AG09319 (cell line): ENCODE data around the gene ACOX3.
A peak's percentile ranks its signal among the peaks of the same experiment; 100 is the strongest.

Experiments used
- DNase-seq: peaks from one replicate; pipeline ENCODE4 v3.0.0-alpha.2; 2010; ENCODE audit warnings: low read depth; ENCODE audit errors: extremely low read depth
- TF ChIP-seq, protein P1 (sequence below): IDR thresholded peaks from 2 replicates; pipeline ENCODE4 v1.5.1; 2011; ENCODE audit warnings: low read depth, mild to moderate bottlenecking, inconsistent platforms, low read length, moderate library complexity

The ACOX3 gene

GRCh38 chr4:8403173-8403753, 37.3 kb downstream of the ACOX3 start:
- TF ChIP-seq, protein P1, sequence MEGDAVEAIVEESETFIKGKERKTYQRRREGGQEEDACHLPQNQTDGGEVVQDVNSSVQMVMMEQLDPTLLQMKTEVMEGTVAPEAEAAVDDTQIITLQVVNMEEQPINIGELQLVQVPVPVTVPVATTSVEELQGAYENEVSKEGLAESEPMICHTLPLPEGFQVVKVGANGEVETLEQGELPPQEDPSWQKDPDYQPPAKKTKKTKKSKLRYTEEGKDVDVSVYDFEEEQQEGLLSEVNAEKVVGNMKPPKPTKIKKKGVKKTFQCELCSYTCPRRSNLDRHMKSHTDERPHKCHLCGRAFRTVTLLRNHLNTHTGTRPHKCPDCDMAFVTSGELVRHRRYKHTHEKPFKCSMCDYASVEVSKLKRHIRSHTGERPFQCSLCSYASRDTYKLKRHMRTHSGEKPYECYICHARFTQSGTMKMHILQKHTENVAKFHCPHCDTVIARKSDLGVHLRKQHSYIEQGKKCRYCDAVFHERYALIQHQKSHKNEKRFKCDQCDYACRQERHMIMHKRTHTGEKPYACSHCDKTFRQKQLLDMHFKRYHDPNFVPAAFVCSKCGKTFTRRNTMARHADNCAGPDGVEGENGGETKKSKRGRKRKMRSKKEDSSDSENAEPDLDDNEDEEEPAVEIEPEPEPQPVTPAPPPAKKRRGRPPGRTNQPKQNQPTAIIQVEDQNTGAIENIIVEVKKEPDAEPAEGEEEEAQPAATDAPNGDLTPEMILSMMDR = peak; percentile 95
- peak; percentile 62 for DNase-seq

DNA sequence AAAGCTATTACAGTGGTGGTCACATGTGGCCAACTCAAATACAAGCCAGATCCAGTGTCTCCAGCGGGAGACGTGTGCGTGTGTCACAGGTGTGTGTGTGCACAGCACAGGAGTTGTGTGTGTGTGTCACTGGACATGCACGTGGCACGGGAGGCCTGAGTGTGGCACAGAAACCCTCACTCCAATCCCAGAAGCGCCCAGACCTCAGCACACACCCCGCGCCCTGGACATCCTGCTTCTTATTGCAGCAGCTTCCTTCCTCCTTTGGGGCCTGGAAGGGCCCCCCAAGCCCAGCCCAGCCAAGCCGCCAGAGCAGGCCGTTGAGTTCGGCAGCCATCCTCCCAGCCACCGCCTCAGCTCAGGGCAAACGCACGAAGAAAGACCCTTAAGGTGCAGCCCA, 37.9 kb downstream of the ACOX3 start:
- TF ChIP-seq, protein P1 = no peak
- DNase-seq = no peak

- TF ChIP-seq, protein P1 = no peak
- DNase-seq = no peak
These were observed 38.3 kb downstream of the ACOX3 start for GRCh38 chr4:8402181-8402597.

DNA sequence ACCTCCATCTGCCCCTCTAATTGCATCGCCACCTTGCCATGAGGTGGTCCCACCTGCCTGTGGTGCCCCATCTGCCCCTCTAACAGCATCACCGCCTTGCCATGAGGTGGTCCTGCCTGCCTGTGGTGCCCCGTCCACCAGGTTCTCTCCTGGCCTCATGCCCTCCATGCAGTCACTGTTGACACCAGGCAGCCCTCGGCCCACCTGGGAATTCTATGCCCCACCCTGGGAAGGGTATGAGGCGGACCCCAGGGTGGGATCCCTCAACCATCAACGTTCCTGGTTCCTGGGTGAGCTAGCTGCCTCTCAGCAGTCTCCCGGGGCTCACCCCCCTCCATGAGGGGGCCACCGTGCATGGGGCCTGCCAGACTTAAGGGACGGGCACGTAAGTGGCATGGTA, 38.9 kb downstream of the ACOX3 start:
- DNase-seq = no peak
- TF ChIP-seq, protein P1 = no peak

GRCh38 chr4:8400632-8401325, 39.7 kb downstream of the ACOX3 start:
- peak; percentile 59 for DNase-seq
- TF ChIP-seq, protein P1 = peak; percentile 2

DNA sequence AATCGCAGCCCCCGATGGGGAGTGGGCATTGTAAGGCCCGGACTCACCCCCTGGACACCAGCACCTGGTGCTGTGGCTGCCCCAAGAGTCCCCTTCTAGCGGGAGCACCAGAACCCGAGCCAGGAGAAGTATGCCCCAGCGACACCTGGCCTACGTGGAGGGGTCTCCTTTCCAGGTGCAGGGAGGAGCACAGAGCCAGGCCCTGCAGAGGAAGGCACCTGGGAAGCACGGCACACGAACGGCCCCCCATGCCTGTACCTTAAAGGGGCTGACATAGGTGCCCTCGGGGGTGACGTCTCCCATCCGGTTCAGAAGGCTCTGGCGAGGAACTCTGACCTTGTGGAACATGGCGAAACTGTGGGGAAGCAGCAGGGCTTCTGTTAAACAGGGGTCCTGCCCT, 41.2 kb downstream of the ACOX3 start:
- no peak for DNase-seq
- TF ChIP-seq, protein P1 = no peak

- TF ChIP-seq, protein P1 = no peak
- DNase-seq = no peak
These were observed 42.2 kb downstream of the ACOX3 start for GRCh38 chr4:8398347-8398746.
